GM13976 (cell line): ENCODE results near the gene HNRNPA3.
A peak's percentile ranks its signal among the peaks of the same experiment; 100 is the strongest.
"Not testable (repeated sequence)": the region's sequence is repeated elsewhere in the genome, so short reads cannot be mapped to it uniquely, and the experiment has no call there.

Source experiments
- DNase-seq: peaks from one replicate; pipeline ENCODE4 v3.0.0; 2012; ENCODE audit warnings: low spot score
- CTCF ChIP-seq: IDR thresholded peaks from 2 replicates; pipeline ENCODE4 v1.5.1; 2012; ENCODE audit warnings: borderline replicate concordance, mild to moderate bottlenecking; ENCODE audit not compliant: insufficient read depth; ENCODE audit errors: extremely low read depth, missing control alignments, control extremely low read depth
- in situ Hi-C: fragments of 300-500 bp; cut with MboI; formaldehyde crosslinking; loops from one replicate; pipeline ENCODE4 v1.12.0; 2022; ENCODE audit warnings: low sequenced_read_pairs, mixed read lengths, inconsistent platforms; ENCODE audit not compliant: unreplicated experiment

The HNRNPA3 gene

GRCh38 chr2:177204417-177204816 is 8.2 kb upstream of the HNRNPA3 start:
- no peak for TF ChIP-seq CTCF
- DNase-seq, result no peak
- in situ Hi-C loops, result no loop called here

DNA sequence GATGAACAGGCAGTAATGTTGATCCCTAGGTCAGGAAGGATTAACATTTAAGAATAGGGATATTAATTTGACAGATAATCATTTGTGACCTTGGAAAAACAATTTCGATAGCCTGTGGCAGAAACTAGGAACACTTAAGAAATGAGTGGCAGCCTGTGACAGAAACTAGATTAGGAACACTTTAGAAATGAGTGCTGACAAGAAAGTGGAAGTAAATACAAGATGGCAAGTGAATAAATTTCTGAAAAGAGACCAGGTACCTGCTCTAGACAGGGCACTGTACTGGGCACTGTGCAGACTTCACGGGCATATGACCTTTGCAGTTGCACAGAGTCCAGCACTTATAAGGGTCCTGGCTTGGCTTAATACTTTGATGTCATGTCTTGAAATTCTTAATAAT is 5.5 kb upstream of the HNRNPA3 start:
- TF ChIP-seq CTCF, result no peak
- DNase-seq, result peak; percentile 42
- in situ Hi-C loops, result no loop called here

DNA sequence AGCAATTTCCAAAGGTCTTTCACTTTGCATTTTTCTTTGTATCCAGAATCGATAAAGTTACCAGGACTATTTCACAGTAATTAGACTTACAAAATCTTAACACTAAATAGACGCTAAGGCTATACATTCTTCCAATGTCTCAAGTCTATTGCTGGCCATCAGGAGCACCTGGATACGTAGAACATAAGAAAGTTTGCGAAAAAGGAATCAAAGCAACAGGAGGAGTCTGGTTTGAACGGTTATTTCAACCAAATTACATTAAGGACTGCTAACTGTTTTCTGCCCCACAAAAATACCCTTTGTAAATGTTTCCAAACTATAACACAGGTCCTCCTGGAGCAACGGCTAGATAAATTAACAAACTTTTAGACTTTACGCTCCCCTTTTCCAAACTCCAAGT is 1.4 kb upstream of the HNRNPA3 start:
- DNase-seq, result no peak
- TF ChIP-seq CTCF, result no peak
- in situ Hi-C loops, result no loop called here

DNA sequence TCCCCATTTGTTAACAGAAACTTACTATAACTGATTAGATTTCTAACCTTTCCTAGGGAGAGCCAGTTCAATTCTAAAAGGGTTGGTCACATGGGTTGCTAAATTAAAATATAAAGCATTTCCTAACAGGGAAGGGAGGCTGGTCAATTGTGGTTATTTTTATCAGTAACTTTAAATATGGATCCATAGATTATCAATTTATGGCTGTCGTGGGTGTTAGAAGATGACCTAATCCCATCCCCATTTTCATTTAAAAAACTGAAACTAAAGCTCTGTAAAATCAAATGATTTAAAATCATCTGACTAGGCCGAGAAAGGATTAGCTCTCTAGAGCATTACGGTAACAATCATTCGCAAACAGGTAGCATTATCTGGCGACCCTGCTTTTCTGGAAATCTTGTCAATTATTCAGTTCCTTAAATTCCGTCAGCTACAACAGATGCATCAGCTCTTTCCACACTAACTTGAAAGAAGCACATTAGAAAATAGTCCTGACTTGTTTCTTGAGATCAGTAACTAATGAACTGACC is 953 bp upstream of the HNRNPA3 start:
- DNase-seq, result no peak
- in situ Hi-C loops, result no loop called here
- no peak for TF ChIP-seq CTCF

- in situ Hi-C loops, result no loop called here
- TF ChIP-seq CTCF, result no peak
- peak; percentile 91 for DNase-seq
Measured at GRCh38 chr2:177212891-177213856, 580 bp downstream of the HNRNPA3 start.

DNA sequence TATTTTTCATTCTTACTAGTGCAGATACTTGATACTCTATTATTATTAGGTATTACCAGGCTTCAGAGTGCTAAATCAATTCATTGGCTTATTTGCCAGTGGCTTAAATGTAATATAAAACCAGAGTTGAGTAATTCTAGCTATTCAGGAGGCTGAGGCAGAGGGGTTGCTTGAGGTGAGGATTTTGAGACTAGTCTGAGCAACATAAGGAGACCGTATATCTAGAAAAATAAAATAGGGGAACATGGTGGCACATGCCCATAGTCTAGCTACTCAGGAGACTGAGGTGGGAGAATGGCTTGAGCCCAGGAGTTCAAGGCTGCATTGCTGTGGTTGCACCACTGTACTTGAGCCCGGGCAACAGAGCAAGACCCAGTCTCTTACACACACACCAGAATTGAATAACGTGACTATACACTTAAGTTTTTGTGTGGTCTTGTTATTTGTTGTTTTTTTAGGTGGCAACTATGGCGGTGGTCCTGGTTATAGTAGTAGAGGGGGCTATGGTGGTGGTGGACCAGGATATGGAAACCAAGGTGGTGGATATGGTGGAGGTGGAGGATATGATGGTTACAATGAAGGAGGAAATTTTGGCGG is 4.8 kb downstream of the HNRNPA3 start:
- DNase-seq, result no peak
- no peak for TF ChIP-seq CTCF
- in situ Hi-C loops, result no loop called here

GRCh38 chr2:177219787-177220186 is 7.2 kb downstream of the HNRNPA3 start:
- DNase-seq, in situ Hi-C loops: not testable (repeated sequence)
